SK-N-SH (cell line): ENCODE data around the gene EXOC6B.
A peak's percentile ranks its signal among the peaks of the same experiment; 100 is the strongest.

ENCODE experiments used
- CTCF ChIP-seq: fragments of 200-600 bp; sonication (generic); IDR thresholded peaks from 2 replicates; pipeline ENCODE4 v1.6.1; 2017; ENCODE audit warnings: antibody characterized with exemption, mild to moderate bottlenecking, moderate library complexity
- FOXJ3 ChIP-seq: sonication (generic); formaldehyde crosslinking; IDR thresholded peaks from 2 replicates; pipeline ENCODE4 v1.5.1; 2020; ENCODE audit warnings: mild to moderate bottlenecking, missing genetic modification reagents
- IRF3 ChIP-seq: fragments of 150-350 bp; IDR thresholded peaks from 2 replicates; pipeline ENCODE4 v1.6.1; 2016; ENCODE audit warnings: mild to moderate bottlenecking, low read depth, low read length
- MAX ChIP-seq: IDR thresholded peaks from 2 replicates; pipeline ENCODE4 v1.4.0; 2012; ENCODE audit warnings: low read depth
- NRF1 ChIP-seq: IDR thresholded peaks from 2 replicates; pipeline ENCODE4 v1.6.1; 2012; ENCODE audit warnings: low read depth, mild to moderate bottlenecking, low read length
- POLR2AphosphoS5 ChIP-seq: IDR thresholded peaks from 2 replicates; pipeline ENCODE4 v1.6.1; 2012; ENCODE audit warnings: low read depth, low read length
- RAD21 ChIP-seq: IDR thresholded peaks from 2 replicates; pipeline ENCODE4 v1.6.1; 2012; ENCODE audit warnings: mild to moderate bottlenecking, low read length
- SMC3 ChIP-seq: IDR thresholded peaks from 2 replicates; pipeline ENCODE4 v1.6.1; 2012; ENCODE audit warnings: low read depth, low read length, improper control_type of control experiment
- TF ChIP-seq, protein P1 (sequence below): IDR thresholded peaks from 2 replicates; pipeline ENCODE4 v1.6.1; 2012; ENCODE audit warnings: mild to moderate bottlenecking, low read depth, low read length, moderate library complexity

DNA sequence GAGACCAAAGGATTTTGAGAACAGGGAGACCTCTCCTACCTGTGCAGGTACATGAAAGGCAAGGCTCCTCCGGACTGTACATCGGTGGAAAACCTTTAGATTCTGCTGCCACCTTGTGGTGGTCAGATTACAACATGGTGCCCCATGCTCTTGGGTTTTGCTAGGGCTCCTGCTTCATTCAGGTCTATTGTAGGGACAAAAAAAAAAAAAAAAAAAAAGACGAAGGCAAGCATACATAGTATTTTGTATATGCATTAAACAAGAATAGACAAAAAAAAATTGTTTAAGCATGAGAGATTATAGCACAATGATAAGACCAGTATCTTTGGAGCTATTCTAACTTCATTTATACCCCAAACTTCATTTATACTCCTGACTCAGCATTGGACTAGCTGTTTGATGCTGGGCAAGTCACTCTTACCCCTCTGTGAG is 34.0 kb upstream of the EXOC6B start:
- TF ChIP-seq CTCF (peak; percentile 78), RAD21 (peak; percentile 81), IRF3 (no peak), MAX (no peak), NRF1 (no peak), SMC3 (peak; percentile 84), POLR2AphosphoS5 (no peak), FOXJ3 (CRISPR knock-in tag) (no peak)
- TF ChIP-seq, protein P1, sequence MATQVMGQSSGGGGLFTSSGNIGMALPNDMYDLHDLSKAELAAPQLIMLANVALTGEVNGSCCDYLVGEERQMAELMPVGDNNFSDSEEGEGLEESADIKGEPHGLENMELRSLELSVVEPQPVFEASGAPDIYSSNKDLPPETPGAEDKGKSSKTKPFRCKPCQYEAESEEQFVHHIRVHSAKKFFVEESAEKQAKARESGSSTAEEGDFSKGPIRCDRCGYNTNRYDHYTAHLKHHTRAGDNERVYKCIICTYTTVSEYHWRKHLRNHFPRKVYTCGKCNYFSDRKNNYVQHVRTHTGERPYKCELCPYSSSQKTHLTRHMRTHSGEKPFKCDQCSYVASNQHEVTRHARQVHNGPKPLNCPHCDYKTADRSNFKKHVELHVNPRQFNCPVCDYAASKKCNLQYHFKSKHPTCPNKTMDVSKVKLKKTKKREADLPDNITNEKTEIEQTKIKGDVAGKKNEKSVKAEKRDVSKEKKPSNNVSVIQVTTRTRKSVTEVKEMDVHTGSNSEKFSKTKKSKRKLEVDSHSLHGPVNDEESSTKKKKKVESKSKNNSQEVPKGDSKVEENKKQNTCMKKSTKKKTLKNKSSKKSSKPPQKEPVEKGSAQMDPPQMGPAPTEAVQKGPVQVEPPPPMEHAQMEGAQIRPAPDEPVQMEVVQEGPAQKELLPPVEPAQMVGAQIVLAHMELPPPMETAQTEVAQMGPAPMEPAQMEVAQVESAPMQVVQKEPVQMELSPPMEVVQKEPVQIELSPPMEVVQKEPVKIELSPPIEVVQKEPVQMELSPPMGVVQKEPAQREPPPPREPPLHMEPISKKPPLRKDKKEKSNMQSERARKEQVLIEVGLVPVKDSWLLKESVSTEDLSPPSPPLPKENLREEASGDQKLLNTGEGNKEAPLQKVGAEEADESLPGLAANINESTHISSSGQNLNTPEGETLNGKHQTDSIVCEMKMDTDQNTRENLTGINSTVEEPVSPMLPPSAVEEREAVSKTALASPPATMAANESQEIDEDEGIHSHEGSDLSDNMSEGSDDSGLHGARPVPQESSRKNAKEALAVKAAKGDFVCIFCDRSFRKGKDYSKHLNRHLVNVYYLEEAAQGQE, result no peak
